CD4-positive, alpha-beta T cell treated with Interleukin-17A for 1 hour (primary cell): ENCODE data around the gene HOXA6.

Experiments
- DNase-seq: peaks from one replicate; pipeline ENCODE4 v3.0.0-alpha.2; 2020

HOXA6 gene

GRCh38 chr7:27147199-27148030, at the start of gene HOXA6:
HOXA6 (minus strand) TSS chr7:27147774; CDS start chr7:27147749, 25 bp downstream.
- DNase-seq = no peak

- DNase-seq = peak; percentile 83
Observed at GRCh38 chr7:27196287-27196767, 48.8 kb upstream of the HOXA6 start.

GRCh38 chr7:27194686-27195379, 47.3 kb upstream of the HOXA6 start:
- no peak for DNase-seq

- DNase-seq = no peak
Observed at GRCh38 chr7:27194002-27194352, 46.4 kb upstream of the HOXA6 start.

GRCh38 chr7:27193335-27194001, 45.9 kb upstream of the HOXA6 start:
- DNase-seq = no peak

GRCh38 chr7:27192546-27193334, 45.2 kb upstream of the HOXA6 start:
- no peak for DNase-seq

GRCh38 chr7:27191833-27192545, 44.4 kb upstream of the HOXA6 start:
- DNase-seq = no peak

- no peak for DNase-seq
Observed at GRCh38 chr7:27191161-27191731, 43.7 kb upstream of the HOXA6 start.

GRCh38 chr7:27189997-27190748, 42.6 kb upstream of the HOXA6 start:
- no peak for DNase-seq

- no peak for DNase-seq
Observed at GRCh38 chr7:27189295-27189996, 41.9 kb upstream of the HOXA6 start.

- DNase-seq = peak; percentile 49
Observed at GRCh38 chr7:27188386-27189294, 41.1 kb upstream of the HOXA6 start.

- no peak for DNase-seq
Observed at GRCh38 chr7:27187475-27188385, 40.2 kb upstream of the HOXA6 start.

GRCh38 chr7:27186668-27187474, 39.3 kb upstream of the HOXA6 start:
- DNase-seq = no peak

- no peak for DNase-seq
Observed at GRCh38 chr7:27185854-27186667, 38.5 kb upstream of the HOXA6 start.

- no peak for DNase-seq
Observed at GRCh38 chr7:27185013-27185853, 37.7 kb upstream of the HOXA6 start, which contains the start of gene HOXA11. HOXA11 (minus strand) TSS chr7:27185232; CDS start chr7:27185144, 88 bp downstream.
